ENCODE results near the gene PRKG1.

DNA sequence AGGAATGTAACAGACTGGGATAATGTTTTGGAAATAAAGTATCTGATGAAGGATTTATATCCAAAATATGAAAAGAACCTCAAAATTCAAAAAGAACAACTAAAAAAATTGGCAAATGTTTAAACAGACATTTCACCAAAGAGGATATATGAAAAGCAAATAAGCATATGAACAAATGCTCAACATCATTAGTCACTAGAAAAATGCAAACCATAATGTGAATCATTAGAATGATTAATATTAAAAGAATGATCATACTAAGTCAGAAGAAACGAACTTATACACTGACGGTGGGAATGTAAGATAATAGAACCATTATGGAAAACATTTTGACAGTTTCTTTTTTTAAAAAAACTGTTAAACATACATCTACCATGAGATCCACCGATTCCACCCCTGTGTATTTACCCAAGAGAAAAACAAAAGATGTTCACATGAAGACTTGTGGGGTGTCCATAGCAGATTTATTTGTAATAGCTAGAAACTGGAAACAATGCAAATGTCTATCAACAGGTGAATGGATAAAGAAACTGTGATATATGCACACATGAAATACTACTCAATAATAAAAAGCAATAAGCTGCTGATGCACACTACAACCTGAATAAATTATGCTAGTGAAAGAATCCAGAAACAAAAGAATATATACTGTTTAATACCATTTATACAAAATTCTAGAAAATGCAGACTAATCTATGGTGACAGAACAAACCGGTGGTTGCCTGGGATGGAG is 35.7 kb downstream of the PRKG1 start:
- TF ChIP-seq EZH2phosphoT487 (IDR thresholded peaks at IDR 0.05; ENCODE audit: borderline replicate concordance, low read length) = no peak
- TF ChIP-seq, protein P1, sequence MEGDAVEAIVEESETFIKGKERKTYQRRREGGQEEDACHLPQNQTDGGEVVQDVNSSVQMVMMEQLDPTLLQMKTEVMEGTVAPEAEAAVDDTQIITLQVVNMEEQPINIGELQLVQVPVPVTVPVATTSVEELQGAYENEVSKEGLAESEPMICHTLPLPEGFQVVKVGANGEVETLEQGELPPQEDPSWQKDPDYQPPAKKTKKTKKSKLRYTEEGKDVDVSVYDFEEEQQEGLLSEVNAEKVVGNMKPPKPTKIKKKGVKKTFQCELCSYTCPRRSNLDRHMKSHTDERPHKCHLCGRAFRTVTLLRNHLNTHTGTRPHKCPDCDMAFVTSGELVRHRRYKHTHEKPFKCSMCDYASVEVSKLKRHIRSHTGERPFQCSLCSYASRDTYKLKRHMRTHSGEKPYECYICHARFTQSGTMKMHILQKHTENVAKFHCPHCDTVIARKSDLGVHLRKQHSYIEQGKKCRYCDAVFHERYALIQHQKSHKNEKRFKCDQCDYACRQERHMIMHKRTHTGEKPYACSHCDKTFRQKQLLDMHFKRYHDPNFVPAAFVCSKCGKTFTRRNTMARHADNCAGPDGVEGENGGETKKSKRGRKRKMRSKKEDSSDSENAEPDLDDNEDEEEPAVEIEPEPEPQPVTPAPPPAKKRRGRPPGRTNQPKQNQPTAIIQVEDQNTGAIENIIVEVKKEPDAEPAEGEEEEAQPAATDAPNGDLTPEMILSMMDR (conservative IDR thresholded peaks at IDR 0.05; ENCODE audit: low read depth, low read length) = no peak
